Spleen (tissue), 11 donors: ENCODE measurements around the gene COX4I2. TPM values are rescaled to one million over a fixed set of nuclear protein-coding genes. Genes with fewer than 3 reads are reported as not detected.

Source experiments
- DNase-seq: peaks from one replicate; pipeline ENCODE4 v3.0.0-alpha.2; 2020
- H3K27ac ChIP-seq, 8 donors: fragments of 200-600 bp; sonication (generic) in 7 of 8; 1 replicate in 4 of 8; 2 replicates in 4 of 8; pipeline versions ENCODE4 v1.5.0 to v1.8.0; 2016 to 2021; ENCODE audit warnings: inconsistent platforms in 4 of 8, mild to moderate bottlenecking in 4 of 8, moderate library complexity in 1 of 8
- H3K27me3 ChIP-seq, 7 donors: fragments of 200-600 bp; sonication (generic) in 6 of 7; replicated peaks in 1 of 7; 1 replicate in 4 of 7; 2 replicates in 3 of 7; pipeline versions ENCODE4 v1.5.0 to v1.8.0; 2016 to 2021; ENCODE audit warnings: inconsistent platforms in 3 of 7, mild to moderate bottlenecking in 1 of 7
- H3K36me3 ChIP-seq, 6 donors: fragments of 200-600 bp; sonication (generic) in 5 of 6; 1 replicate in 4 of 6; 2 replicates in 2 of 6; pipeline versions ENCODE4 v1.5.0 to v1.8.0; 2016 to 2021; ENCODE audit warnings: inconsistent platforms in 2 of 6
- H3K4me1 ChIP-seq, 6 donors: fragments of 200-600 bp; sonication (generic) in 5 of 6; 1 replicate in 3 of 6; 2 replicates in 3 of 6; pipeline versions ENCODE4 v1.5.0 to v1.8.0; 2016 to 2021; ENCODE audit warnings: inconsistent platforms in 3 of 6
- H3K4me3 ChIP-seq, 8 donors: fragments of 200-600 bp; sonication (generic) in 7 of 8; 1 replicate in 4 of 8; 2 replicates in 4 of 8; pipeline versions ENCODE4 v1.5.0 to v1.8.0; 2016 to 2021; ENCODE audit warnings: inconsistent platforms in 4 of 8, mild to moderate bottlenecking in 4 of 8, moderate library complexity in 2 of 8
- H3K9me3 ChIP-seq, 8 donors: fragments of 200-600 bp; sonication (generic) in 7 of 8; 1 replicate in 4 of 8; 2 replicates in 4 of 8; pipeline versions ENCODE4 v1.5.0 to v1.8.0; 2016 to 2021; ENCODE audit warnings: inconsistent platforms in 4 of 8
- CTCF ChIP-seq, 11 experiments: fragments of 200-600 bp in 7 of 11; fragments of 450-650 bp in 4 of 11; sonication (generic) in 4 of 11; IDR thresholded peaks in 8 of 11; conservative IDR thresholded peaks in 3 of 11; 1 replicate in 7 of 11; 2 replicates in 4 of 11; pipeline versions ENCODE4 v1.4.0 to v1.8.0; 2016 to 2021; ENCODE audit warnings: antibody characterized with exemption in 11 of 11, inconsistent platforms in 4 of 11, mild to moderate bottlenecking in 1 of 11
- POLR2A ChIP-seq, 3 donors: fragments of 450-650 bp; IDR thresholded peaks; one replicate each; pipeline ENCODE4 v1.5.1; 2017; ENCODE audit warnings: antibody characterized with exemption in 3 of 3, mild to moderate bottlenecking in 1 of 3
- POLR2AphosphoS5 ChIP-seq, 3 donors: sonication (generic); formaldehyde crosslinking; IDR thresholded peaks; one replicate each; pipeline ENCODE4 v1.5.1; 2017; ENCODE audit warnings: antibody characterized with exemption in 3 of 3
- WGBS, 5 donors: extraction: QIAGEN DNeasy Blood & Tissue Kit in 3 of 5; methylation state at CpG; one replicate each; pipeline versions ENCODE4 v1.1.5 to v1.1.7; 2013 to 2018; 5-methylcytosine and 5-hydroxymethylcytosine counted together
- intact Hi-C: fragments of 100-400 bp; cut with DNase I; formaldehyde crosslinking; loops from one replicate; pipeline ENCODE4 v1.15.0; 2023; ENCODE audit warnings: low total_unique reads
- polyA plus RNA-seq, 3 donors: library from polyadenylated mRNA; stranded (reverse); fragments of 200-250 nt; gene quantifications; one replicate each; pipeline ENCODE4 v1.2.1, GENCODE V29; 2013
- total RNA-seq, 7 donors: library from RNA; depleted of rRNA in 3 of 7; stranded (reverse); fragments of >200 nt in 3 of 7; fragmentation: NEBNext Ultra II Directional in 4 of 7; extraction: Animal tissue kit (Norgen Biotek cat#: 25700) in 4 of 7; gene quantifications; one replicate each; pipeline versions ENCODE4 v1.1.0 to v1.2.1, GENCODE V29; 2016 to 2021
- donor health status: healthy with polysubstance abuse.
- donor health status: DM: no; HTN: no; CAD: no; lungs with moderate emphysema.
- donor health status: DM: no; HTN: no; CAD: no.
- donor health status: Bipolar disorder and iron deficiency.
- donor health status: healthy.
- donor health status: DM: no; HTN: no; CAD: no.
- donor health status: DM: yes; HTN: yes; CAD: no.

COX4I2 gene
- total and polyA plus RNA-seq, 10 donors = 1.1 to 4.6 (median 1.7) TPM; not detected in 4

GRCh38 chr20:31602431-31602778 lies 35.3 kb upstream of the COX4I2 start:
- Histone ChIP-seq H3K27ac (peak overlapping the region in 2 of 8 donors; percentile 87 to 91), H3K36me3 (no peaks in the 10 kb centered on the region), H3K4me1 (peaks cover 10 to 50% (median 40%) of the 10 kb centered on the region in 6 donors), H3K4me3 (no peak overlapping the region), H3K27me3 (peaks cover 0 to 62% (median 12%) of the 10 kb centered on the region in 7 donors), H3K9me3 (no peaks in the 10 kb centered on the region)
- TF ChIP-seq POLR2A (IDR thresholded peaks at IDR 0.05) = no peak
- TF ChIP-seq POLR2AphosphoS5 (IDR thresholded peaks at IDR 0.05) = no peak
- no peak for TF ChIP-seq CTCF (IDR thresholded peaks at IDR 0.05 in 8 of 11, conservative IDR thresholded peaks at IDR 0.05 in 3 of 11)
- WGBS, 5 donors = 79 to 86% (median 85%) methylated on average over 4 of the region's 4 CpGs
- intact Hi-C loops = no loop called here
- DNase-seq = no peak

- TF ChIP-seq POLR2A (IDR thresholded peaks at IDR 0.05) = no peak
- no peak for TF ChIP-seq CTCF (IDR thresholded peaks at IDR 0.05 in 8 of 11, conservative IDR thresholded peaks at IDR 0.05 in 3 of 11)
- TF ChIP-seq POLR2AphosphoS5 (IDR thresholded peaks at IDR 0.05) = no peak
- Histone ChIP-seq H3K9me3 (no peaks in the 10 kb centered on the region), H3K4me1 (peaks cover 10 to 55% (median 43%) of the 10 kb centered on the region in 6 donors), H3K36me3 (no peaks in the 10 kb centered on the region), H3K4me3 (no peak overlapping the region), H3K27me3 (peaks cover 0 to 67% (median 12%) of the 10 kb centered on the region in 7 donors), H3K27ac (peak overlapping the region in 2 of 8 donors; percentile 87 to 91)
- 59 to 76% (median 69%) methylated on average over 17 of the region's 17 CpGs for WGBS, 5 donors
- intact Hi-C loops = no loop called here
- DNase-seq = no peak
Measured at GRCh38 chr20:31602779-31603441, 34.8 kb upstream of the COX4I2 start.

GRCh38 chr20:31603822-31604566 lies 33.7 kb upstream of the COX4I2 start:
- no peaks in the 10 kb centered on the region for H3K9me3 ChIP-seq
- TF ChIP-seq POLR2A (IDR thresholded peaks at IDR 0.05) = peak in 1 of 3 donors; percentile 69
- peak; percentile 85 to 93 (median 90) for TF ChIP-seq POLR2AphosphoS5 (IDR thresholded peaks at IDR 0.05)
- peak in 1 of 11 experiments; percentile 13 for TF ChIP-seq CTCF (IDR thresholded peaks at IDR 0.05 in 8 of 11, conservative IDR thresholded peaks at IDR 0.05 in 3 of 11)
- H3K36me3 ChIP-seq = no peaks in the 10 kb centered on the region
- WGBS, 5 donors = 13 to 15% (median 14%) methylated on average over 38 to 43 of the region's 43 CpGs
- peak overlapping the region; percentile 65 to 94 (median 87) for H3K4me3 ChIP-seq
- H3K27ac ChIP-seq = peak overlapping the region; percentile 11 to 91 (median 86)
- H3K27me3 ChIP-seq = peaks cover 0 to 76% (median 18%) of the 10 kb centered on the region in 7 donors
- peaks cover 14 to 66% (median 54%) of the 10 kb centered on the region in 6 donors for H3K4me1 ChIP-seq
- peak; percentile 95 for DNase-seq
- intact Hi-C loops = no loop called here

- Histone ChIP-seq H3K27me3 (peaks cover 0 to 82% (median 18%) of the 10 kb centered on the region in 7 donors), H3K27ac (peak overlapping the region; percentile 11 to 91 (median 86)), H3K4me1 (peaks cover 14 to 72% (median 59%) of the 10 kb centered on the region in 6 donors), H3K4me3 (peak overlapping the region; percentile 65 to 94 (median 87)), H3K9me3 (no peaks in the 10 kb centered on the region), H3K36me3 (no peaks in the 10 kb centered on the region)
- TF ChIP-seq POLR2A (IDR thresholded peaks at IDR 0.05) (no peak), CTCF (IDR thresholded peaks at IDR 0.05 in 8 of 11, conservative IDR thresholded peaks at IDR 0.05 in 3 of 11) (no peak), POLR2AphosphoS5 (IDR thresholded peaks at IDR 0.05) (no peak)
- 1 to 3% (median 2%) methylated on average over 14 of the region's 14 CpGs for WGBS, 5 donors
- no peak for DNase-seq
- intact Hi-C loops = no loop called here
Measured at GRCh38 chr20:31604567-31605030, 33.1 kb upstream of the COX4I2 start.
